GM19324 (cell line): ENCODE results near the gene ATP10B.
"Not testable (repeated sequence)": the region's sequence is repeated elsewhere in the genome, so short reads cannot be mapped to it uniquely, and the experiment has no call there.

Experiments
- ATAC-seq: cut with Tn5 transposase; IDR thresholded peaks from one replicate; pipeline ENCODE4 v1.9.1; 2021; ENCODE audit warnings: mild to moderate bottlenecking, moderate library complexity; ENCODE audit not compliant: unreplicated experiment, low FRiP score

ATP10B gene

GRCh38 chr5:160760008-160760407 lies 92.0 kb downstream of the ATP10B start:
- ATAC-seq, result no peak

- ATAC-seq, result no peak
These were observed 94.8 kb downstream of the ATP10B start for GRCh38 chr5:160757194-160757593.

- ATAC-seq, result no peak
These were observed 100.9 kb downstream of the ATP10B start for GRCh38 chr5:160750938-160751657.

- no peak for ATAC-seq
These were observed 102.3 kb downstream of the ATP10B start for GRCh38 chr5:160749682-160750081.

GRCh38 chr5:160749026-160749425 lies 103.0 kb downstream of the ATP10B start:
- ATAC-seq, result no peak

GRCh38 chr5:160747987-160748386 lies 104.0 kb downstream of the ATP10B start:
- ATAC-seq, result no peak

- no peak for ATAC-seq
These were observed 104.5 kb downstream of the ATP10B start for GRCh38 chr5:160747559-160747958.

GRCh38 chr5:160744268-160745101 lies 107.5 kb downstream of the ATP10B start:
- no peak for ATAC-seq

GRCh38 chr5:160743027-160743426 lies 109.0 kb downstream of the ATP10B start:
- no peak for ATAC-seq

- no peak for ATAC-seq
These were observed 109.6 kb downstream of the ATP10B start for GRCh38 chr5:160742446-160742845.

- ATAC-seq, result no peak
These were observed 124.6 kb downstream of the ATP10B start for GRCh38 chr5:160727296-160727997.

GRCh38 chr5:160726721-160727120 lies 125.3 kb downstream of the ATP10B start:
- no peak for ATAC-seq

GRCh38 chr5:160720822-160721221 lies 131.2 kb downstream of the ATP10B start:
- ATAC-seq, result no peak

- ATAC-seq, result not testable (repeated sequence)
These were observed 136.5 kb downstream of the ATP10B start for GRCh38 chr5:160715508-160715907.

GRCh38 chr5:160703547-160704189 lies 148.3 kb downstream of the ATP10B start:
- ATAC-seq, result no peak

GRCh38 chr5:160702934-160703333 lies 149.1 kb downstream of the ATP10B start:
- ATAC-seq, result peak; percentile 70

- ATAC-seq, result no peak
These were observed 149.7 kb downstream of the ATP10B start for GRCh38 chr5:160702311-160702803.

- no peak for ATAC-seq
These were observed 150.6 kb downstream of the ATP10B start for GRCh38 chr5:160701403-160701802.

- ATAC-seq, result no peak
These were observed 152.7 kb downstream of the ATP10B start for GRCh38 chr5:160699301-160699700.

GRCh38 chr5:160697281-160697680 lies 154.7 kb downstream of the ATP10B start:
- ATAC-seq, result no peak
